ENCODE results near the gene PLEKHA7. TPM values are rescaled to one million over a fixed set of nuclear protein-coding genes. Genes with fewer than 3 reads are reported as not detected.
"Not testable (repeated sequence)": the region's sequence is repeated elsewhere in the genome, so short reads cannot be mapped to it uniquely, and the experiment has no call there.

PLEKHA7 gene
- total RNA-seq, 1 donor from 2014 or later = 0.92 TPM

- no peaks in the 10 kb centered on the region for H3K9me3 Mint-ChIP-seq (ENCODE audit: low read depth)
- DNase-seq (ENCODE audit: low spot score) = no peak
- no peak for TF ChIP-seq CTCF (IDR thresholded peaks at IDR 0.05)
- no peaks in the 10 kb centered on the region for H3K36me3 Mint-ChIP-seq (ENCODE audit: low read depth)
- no peak overlapping the region for H3K27ac Mint-ChIP-seq (ENCODE audit: unreplicated experiment)
- H3K4me1 Mint-ChIP-seq (ENCODE audit: low read depth) = no peaks in the 10 kb centered on the region
- H3K4me3 Mint-ChIP-seq (ENCODE audit: unreplicated experiment) = no peak overlapping the region
- no peaks in the 10 kb centered on the region for H3K27me3 Mint-ChIP-seq (ENCODE audit: low read depth)
These were observed 9.6 kb downstream of the PLEKHA7 start for GRCh38 chr11:17004486-17005148.

DNA sequence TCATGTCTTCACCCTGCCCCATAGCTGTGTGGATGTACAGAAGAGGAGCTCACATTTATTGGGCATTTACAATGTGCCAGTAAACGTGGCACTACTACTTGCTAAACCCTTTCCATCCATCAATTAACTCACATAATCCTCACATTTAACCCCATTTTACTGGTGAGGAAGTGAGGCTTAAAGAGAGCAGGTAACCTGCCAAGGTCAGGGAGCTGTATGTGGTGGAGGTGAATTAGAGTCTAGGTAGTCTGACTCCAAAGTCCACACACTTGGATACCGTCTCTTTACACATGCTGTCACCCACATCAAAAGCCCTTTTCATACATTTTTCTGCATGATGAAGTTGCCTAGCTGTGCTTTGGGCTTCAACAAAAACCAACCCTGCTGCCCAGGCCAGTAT is 10.8 kb downstream of the PLEKHA7 start:
- Mint-ChIP-seq H3K4me3 (ENCODE audit: unreplicated experiment) (no peak overlapping the region), H3K4me1 (ENCODE audit: low read depth) (no peaks in the 10 kb centered on the region), H3K27ac (ENCODE audit: unreplicated experiment) (no peak overlapping the region), H3K27me3 (ENCODE audit: low read depth) (no peaks in the 10 kb centered on the region), H3K9me3 (ENCODE audit: low read depth) (no peaks in the 10 kb centered on the region), H3K36me3 (ENCODE audit: low read depth) (no peaks in the 10 kb centered on the region)
- TF ChIP-seq CTCF (IDR thresholded peaks at IDR 0.05) = no peak
- no peak for DNase-seq (ENCODE audit: low spot score)

GRCh38 chr11:17002543-17002942 is 11.7 kb downstream of the PLEKHA7 start:
- no peaks in the 10 kb centered on the region for H3K36me3 Mint-ChIP-seq (ENCODE audit: low read depth)
- no peaks in the 10 kb centered on the region for H3K4me1 Mint-ChIP-seq (ENCODE audit: low read depth)
- H3K27me3 Mint-ChIP-seq (ENCODE audit: low read depth) = no peaks in the 10 kb centered on the region
- no peak for TF ChIP-seq CTCF (IDR thresholded peaks at IDR 0.05)
- no peak overlapping the region for H3K27ac Mint-ChIP-seq (ENCODE audit: unreplicated experiment)
- H3K4me3 Mint-ChIP-seq (ENCODE audit: unreplicated experiment) = no peak overlapping the region
- DNase-seq (ENCODE audit: low spot score) = no peak
- H3K9me3 Mint-ChIP-seq (ENCODE audit: low read depth) = no peaks in the 10 kb centered on the region

DNA sequence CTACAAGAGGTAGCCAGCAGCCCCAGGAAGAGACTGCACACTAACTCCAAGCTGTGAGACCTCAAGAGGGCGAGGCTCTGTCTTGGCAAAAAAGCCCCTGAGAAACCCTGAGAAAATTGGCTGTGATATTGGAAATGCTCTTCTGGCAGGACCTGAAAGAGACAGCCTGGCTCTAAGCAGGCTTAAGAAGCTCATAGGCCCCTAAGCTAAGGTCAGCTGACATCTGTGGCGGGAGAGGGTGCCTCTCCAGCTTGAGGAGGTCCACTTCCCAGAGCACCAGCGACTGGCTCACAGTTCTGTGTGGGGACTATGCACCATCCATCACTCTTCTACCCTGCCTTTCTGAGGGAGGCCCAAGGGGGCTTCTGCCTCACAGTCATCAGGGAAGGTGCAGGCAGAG is 12.4 kb downstream of the PLEKHA7 start:
- Mint-ChIP-seq H3K4me3 (ENCODE audit: unreplicated experiment) (no peak overlapping the region), H3K9me3 (ENCODE audit: low read depth) (no peaks in the 10 kb centered on the region), H3K27me3 (ENCODE audit: low read depth) (no peaks in the 10 kb centered on the region), H3K27ac (ENCODE audit: unreplicated experiment) (no peak overlapping the region), H3K4me1 (ENCODE audit: low read depth) (no peaks in the 10 kb centered on the region), H3K36me3 (ENCODE audit: low read depth) (no peaks in the 10 kb centered on the region)
- DNase-seq (ENCODE audit: low spot score) = no peak
- no peak for TF ChIP-seq CTCF (IDR thresholded peaks at IDR 0.05)

GRCh38 chr11:17000987-17001386 is 13.2 kb downstream of the PLEKHA7 start:
- H3K9me3 Mint-ChIP-seq (ENCODE audit: low read depth) = no peaks in the 10 kb centered on the region
- H3K4me3 Mint-ChIP-seq (ENCODE audit: unreplicated experiment) = no peak overlapping the region
- no peaks in the 10 kb centered on the region for H3K27me3 Mint-ChIP-seq (ENCODE audit: low read depth)
- no peak overlapping the region for H3K27ac Mint-ChIP-seq (ENCODE audit: unreplicated experiment)
- TF ChIP-seq CTCF (IDR thresholded peaks at IDR 0.05) = no peak
- DNase-seq (ENCODE audit: low spot score) = no peak
- H3K4me1 Mint-ChIP-seq (ENCODE audit: low read depth) = no peaks in the 10 kb centered on the region
- no peaks in the 10 kb centered on the region for H3K36me3 Mint-ChIP-seq (ENCODE audit: low read depth)

GRCh38 chr11:17000253-17000652 is 14.0 kb downstream of the PLEKHA7 start:
- H3K27ac Mint-ChIP-seq (ENCODE audit: unreplicated experiment); H3K4me3 Mint-ChIP-seq (ENCODE audit: unreplicated experiment); DNase-seq (ENCODE audit: low spot score); H3K27me3 Mint-ChIP-seq (ENCODE audit: low read depth); H3K36me3 Mint-ChIP-seq (ENCODE audit: low read depth); H3K9me3 Mint-ChIP-seq (ENCODE audit: low read depth); H3K4me1 Mint-ChIP-seq (ENCODE audit: low read depth): not testable (repeated sequence)

Measured in chondrocyte (in vitro differentiated cells).